Lower lobe of right lung (tissue), 2 donors: ENCODE data around the gene FKBP1B. TPM values are rescaled to one million over a fixed set of nuclear protein-coding genes. Genes with fewer than 3 reads are reported as not detected.
A peak's percentile ranks its signal among the peaks of the same experiment; 100 is the strongest.

Experiments used
- ATAC-seq, 2 donors: fragments of 200-7000 bp; cut with Tn5 transposase; one replicate each; pipeline ENCODE4 v1.9.1; 2020 to 2022; ENCODE audit warnings: mild to moderate bottlenecking in 2 of 2, moderate library complexity in 2 of 2
- DNase-seq: peaks from one replicate; pipeline ENCODE4 v3.0.0-alpha.2; 2020
- H3K27ac ChIP-seq: fragments of 200-600 bp; one replicate; pipeline ENCODE4 v1.8.0; 2022
- H3K27me3 ChIP-seq: fragments of 200-600 bp; one replicate; pipeline ENCODE4 v1.8.0; 2022; ENCODE audit warnings: low read depth
- H3K36me3 ChIP-seq: fragments of 200-600 bp; one replicate; pipeline ENCODE4 v1.8.0; 2022; ENCODE audit warnings: mild to moderate bottlenecking
- H3K4me1 ChIP-seq: fragments of 200-600 bp; one replicate; pipeline ENCODE4 v1.8.0; 2022
- H3K4me3 ChIP-seq: fragments of 200-600 bp; one replicate; pipeline ENCODE4 v1.8.0; 2022; ENCODE audit warnings: mild to moderate bottlenecking
- H3K9me3 ChIP-seq: fragments of 200-600 bp; one replicate; pipeline ENCODE4 v1.8.0; 2022
- CTCF ChIP-seq: fragments of 200-600 bp; IDR thresholded peaks from one replicate; pipeline ENCODE4 v1.8.0; 2022; ENCODE audit warnings: antibody characterized with exemption, mild to moderate bottlenecking
- intact Hi-C: fragments of 100-400 bp; cut with DNase I; formaldehyde crosslinking; loops from one replicate; pipeline ENCODE4 v1.11.0; 2022
- long read RNA-seq: library from polyadenylated mRNA; unstranded; transcript quantifications from one replicate; pipeline ENCODE4 v2.0.0, GENCODE V29; 2021
- total RNA-seq: library from RNA; stranded (reverse); fragmentation: NEBNext Ultra II Directional; extraction: Animal tissue kit (Norgen Biotek cat#: 25700); gene quantifications from one replicate; pipeline ENCODE4 v1.2.1, GENCODE V29; 2021
- donor health status: DM: no; HTN: yes; CAD: no; lungs with severe emphysema.

The FKBP1B gene
- total RNA-seq = 16.4 TPM
- long read RNA-seq, partial matches to known transcripts = 3 of 13 reads
- long read RNA-seq, other reads (novel, unspliced or antisense) = 3 of 13 reads

GRCh38 chr2:24049485-24050021, at the start of gene FKBP1B:
Gene FKBP1B, plus strand, starts transcription at chr2:24049741. Its CDS starts 109 bp downstream, at chr2:24049850.
- ATAC-seq (peak; percentile 78 to 83), DNase-seq (peak; percentile 71)
- Histone ChIP-seq H3K4me1 (peaks cover 30% of the 10 kb centered on the region), H3K36me3 (no peaks in the 10 kb centered on the region), H3K27me3 (no peaks in the 10 kb centered on the region), H3K27ac (peak within 1 kb of the TSS; percentile 72), H3K9me3 (no peaks in the 10 kb centered on the region), H3K4me3 (peak within 1 kb of the TSS; percentile 82)
- no peak for TF ChIP-seq CTCF
- intact Hi-C loops = no loop called here

- no peak for TF ChIP-seq CTCF
- intact Hi-C loops = no loop called here
- no peak overlapping the region for H3K27ac ChIP-seq
- H3K36me3 ChIP-seq = no peaks in the 10 kb centered on the region
- no peak for DNase-seq
- H3K4me3 ChIP-seq = no peak overlapping the region
- peaks cover 31% of the 10 kb centered on the region for H3K27me3 ChIP-seq
- H3K4me1 ChIP-seq = peaks cover 14% of the 10 kb centered on the region
- ATAC-seq = no peak
- H3K9me3 ChIP-seq = no peaks in the 10 kb centered on the region
Observed at GRCh38 chr2:24007693-24008092, 41.8 kb upstream of the FKBP1B start.

GRCh38 chr2:24008672-24009366, 40.7 kb upstream of the FKBP1B start:
- Histone ChIP-seq H3K27ac (no peak overlapping the region), H3K36me3 (no peaks in the 10 kb centered on the region), H3K9me3 (no peaks in the 10 kb centered on the region), H3K4me1 (peaks cover 14% of the 10 kb centered on the region), H3K4me3 (no peak overlapping the region), H3K27me3 (peaks cover 31% of the 10 kb centered on the region)
- DNase-seq = no peak
- ATAC-seq = no peak
- intact Hi-C loops = no loop called here
- no peak for TF ChIP-seq CTCF

GRCh38 chr2:24009367-24009679, 40.2 kb upstream of the FKBP1B start:
- TF ChIP-seq CTCF = no peak
- H3K27ac ChIP-seq = no peak overlapping the region
- peaks cover 14% of the 10 kb centered on the region for H3K4me1 ChIP-seq
- ATAC-seq = no peak
- H3K9me3 ChIP-seq = no peaks in the 10 kb centered on the region
- no peak for DNase-seq
- H3K36me3 ChIP-seq = no peaks in the 10 kb centered on the region
- intact Hi-C loops = no loop called here
- H3K27me3 ChIP-seq = peaks cover 31% of the 10 kb centered on the region
- H3K4me3 ChIP-seq = no peak overlapping the region

GRCh38 chr2:24009680-24010476, 39.7 kb upstream of the FKBP1B start, which contains the start of gene MFSD2B:
Gene MFSD2B, plus strand, starts transcription at chr2:24010085. Its CDS starts 12 bp downstream, at chr2:24010097.
- Histone ChIP-seq H3K4me1 (peaks cover 14% of the 10 kb centered on the region), H3K36me3 (no peaks in the 10 kb centered on the region), H3K9me3 (no peaks in the 10 kb centered on the region), H3K27ac (no peak within 1 kb of the TSS), H3K4me3 (peak within 1 kb of the TSS; percentile 44), H3K27me3 (peaks cover 31% of the 10 kb centered on the region)
- no peak for TF ChIP-seq CTCF
- ATAC-seq (peak; percentile 47 to 55), DNase-seq (no peak)
- intact Hi-C loops = no loop called here
